NCI-H82 (cell line): Measurements from ENCODE around the gene MARF1.
"Not testable (repeated sequence)": the region's sequence is repeated elsewhere in the genome, so short reads cannot be mapped to it uniquely, and the experiment has no call there.

ENCODE experiments used
- DNase-seq: peaks from one replicate; lab custom pipeline; 2025; lab: John Stamatoyannopoulos, UW

The MARF1 gene, protein sequence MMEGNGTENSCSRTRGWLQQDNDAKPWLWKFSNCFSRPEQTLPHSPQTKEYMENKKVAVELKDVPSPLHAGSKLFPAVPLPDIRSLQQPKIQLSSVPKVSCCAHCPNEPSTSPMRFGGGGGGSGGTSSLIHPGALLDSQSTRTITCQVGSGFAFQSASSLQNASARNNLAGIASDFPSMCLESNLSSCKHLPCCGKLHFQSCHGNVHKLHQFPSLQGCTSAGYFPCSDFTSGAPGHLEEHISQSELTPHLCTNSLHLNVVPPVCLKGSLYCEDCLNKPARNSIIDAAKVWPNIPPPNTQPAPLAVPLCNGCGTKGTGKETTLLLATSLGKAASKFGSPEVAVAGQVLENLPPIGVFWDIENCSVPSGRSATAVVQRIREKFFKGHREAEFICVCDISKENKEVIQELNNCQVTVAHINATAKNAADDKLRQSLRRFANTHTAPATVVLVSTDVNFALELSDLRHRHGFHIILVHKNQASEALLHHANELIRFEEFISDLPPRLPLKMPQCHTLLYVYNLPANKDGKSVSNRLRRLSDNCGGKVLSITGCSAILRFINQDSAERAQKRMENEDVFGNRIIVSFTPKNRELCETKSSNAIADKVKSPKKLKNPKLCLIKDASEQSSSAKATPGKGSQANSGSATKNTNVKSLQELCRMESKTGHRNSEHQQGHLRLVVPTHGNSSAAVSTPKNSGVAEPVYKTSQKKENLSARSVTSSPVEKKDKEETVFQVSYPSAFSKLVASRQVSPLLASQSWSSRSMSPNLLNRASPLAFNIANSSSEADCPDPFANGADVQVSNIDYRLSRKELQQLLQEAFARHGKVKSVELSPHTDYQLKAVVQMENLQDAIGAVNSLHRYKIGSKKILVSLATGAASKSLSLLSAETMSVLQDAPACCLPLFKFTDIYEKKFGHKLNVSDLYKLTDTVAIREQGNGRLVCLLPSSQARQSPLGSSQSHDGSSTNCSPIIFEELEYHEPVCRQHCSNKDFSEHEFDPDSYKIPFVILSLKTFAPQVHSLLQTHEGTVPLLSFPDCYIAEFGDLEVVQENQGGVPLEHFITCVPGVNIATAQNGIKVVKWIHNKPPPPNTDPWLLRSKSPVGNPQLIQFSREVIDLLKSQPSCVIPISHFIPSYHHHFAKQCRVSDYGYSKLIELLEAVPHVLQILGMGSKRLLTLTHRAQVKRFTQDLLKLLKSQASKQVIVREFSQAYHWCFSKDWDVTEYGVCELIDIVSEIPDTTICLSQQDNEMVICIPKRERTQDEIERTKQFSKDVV (N-terminal part only)

DNA sequence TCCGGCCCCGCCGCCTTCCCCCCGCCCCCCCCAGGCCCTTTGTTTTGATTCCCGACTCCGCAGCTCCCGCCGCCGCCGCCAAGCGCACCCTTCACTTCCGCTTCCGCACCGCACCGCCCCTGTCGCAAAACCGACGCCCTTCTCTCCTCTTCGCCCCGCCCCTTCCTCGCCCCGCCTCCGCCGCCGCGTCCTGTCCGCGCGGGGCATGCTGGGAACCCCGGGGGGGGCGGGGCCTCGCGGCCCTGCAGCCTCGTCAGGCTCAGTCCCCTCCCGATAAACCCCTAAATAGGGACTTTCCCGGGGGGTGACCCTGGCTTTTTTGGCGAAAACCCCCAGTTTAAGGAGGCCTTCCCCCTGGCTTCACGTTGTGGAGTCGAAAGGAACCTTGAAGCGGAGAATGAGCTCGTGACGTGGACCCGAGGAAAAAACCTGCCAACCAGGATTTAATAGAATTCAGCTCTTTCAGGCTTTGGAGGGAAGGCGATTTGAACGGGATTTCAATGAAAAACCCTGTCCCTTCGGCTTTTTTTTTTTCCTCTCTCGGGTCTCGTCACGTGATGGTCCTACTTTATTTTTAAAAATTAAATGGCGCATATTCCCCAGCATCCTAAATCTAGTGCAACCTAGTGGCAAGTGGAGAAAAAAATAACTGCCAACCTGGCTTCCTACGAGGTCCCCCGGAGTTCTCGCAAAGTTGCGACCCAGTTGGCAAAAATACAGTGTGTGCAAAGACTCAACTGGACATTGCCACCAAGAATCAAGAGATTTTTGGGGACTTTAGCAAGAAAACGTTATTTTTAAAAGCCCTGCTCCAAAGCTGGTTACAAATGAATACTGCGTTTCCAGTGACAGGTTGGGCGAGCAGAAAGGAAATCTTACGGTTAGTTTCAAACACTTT, at the start of gene MARF1:
MARF1 (minus strand) TSS at position 107 of the 898 bp plus-strand sequence. CDS start 3,921 bp downstream, outside the sequence.
- peak; percentile 96 for DNase-seq

DNA sequence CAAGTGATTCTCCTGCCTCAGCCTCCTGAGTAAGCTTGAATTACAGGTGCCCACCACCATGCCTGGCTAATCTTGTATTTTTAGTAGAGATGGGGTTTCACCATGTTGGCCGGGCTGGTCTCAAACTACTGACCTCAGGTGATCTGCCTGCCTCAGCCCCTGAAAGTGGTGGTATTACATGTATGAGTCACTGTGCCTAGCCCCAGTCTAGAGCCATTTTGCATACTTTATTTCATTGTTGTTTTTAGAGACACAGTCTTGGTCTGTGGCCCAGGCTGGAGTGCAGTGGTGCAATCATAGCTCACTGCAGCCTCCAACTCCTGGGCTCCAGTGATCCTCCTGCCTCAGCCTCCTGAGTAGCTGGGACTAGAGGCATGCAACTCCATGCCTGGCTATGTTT, 49.6 kb upstream of the MARF1 start:
- not testable (repeated sequence) for DNase-seq

DNA sequence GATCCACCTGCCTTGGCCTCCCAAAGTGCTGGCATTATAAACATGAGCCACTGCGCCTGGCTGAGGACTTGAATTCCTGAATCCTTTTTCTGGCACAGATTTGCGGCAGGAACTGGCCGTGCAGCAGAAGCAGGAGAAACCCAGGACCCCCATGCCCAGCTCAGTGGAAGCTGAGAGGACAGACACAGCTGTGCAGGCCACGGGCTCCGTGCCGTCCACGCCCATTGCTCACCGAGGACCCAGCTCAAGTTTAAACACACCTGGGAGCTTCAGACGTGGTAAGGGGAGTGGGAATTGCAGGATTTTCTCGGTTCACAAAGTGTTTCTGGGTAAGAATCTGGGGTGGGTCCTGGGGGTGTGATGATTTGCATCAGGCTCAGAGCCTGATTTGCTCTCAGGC, 48.1 kb upstream of the MARF1 start:
- DNase-seq, result no peak

DNA sequence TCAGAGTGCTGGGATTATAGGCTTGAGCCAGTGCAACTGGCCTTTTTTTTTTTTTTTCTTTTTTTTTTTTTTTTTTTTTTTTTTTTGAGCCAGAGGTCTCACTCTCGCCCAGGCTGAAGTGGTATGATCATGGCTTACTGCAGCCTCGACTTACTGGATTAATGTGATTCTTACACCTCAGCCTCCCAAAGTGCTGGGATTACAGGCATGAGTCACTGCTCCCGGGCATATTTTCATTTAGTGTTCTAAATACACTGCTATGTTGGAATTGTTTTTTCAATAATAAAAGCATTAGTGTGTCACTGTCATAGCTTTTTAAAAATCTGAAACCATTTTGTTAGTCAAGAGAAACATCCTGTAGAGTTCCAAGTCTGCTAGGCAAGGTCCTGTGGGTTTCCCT, 47.3 kb upstream of the MARF1 start:
- DNase-seq, result no peak

DNA sequence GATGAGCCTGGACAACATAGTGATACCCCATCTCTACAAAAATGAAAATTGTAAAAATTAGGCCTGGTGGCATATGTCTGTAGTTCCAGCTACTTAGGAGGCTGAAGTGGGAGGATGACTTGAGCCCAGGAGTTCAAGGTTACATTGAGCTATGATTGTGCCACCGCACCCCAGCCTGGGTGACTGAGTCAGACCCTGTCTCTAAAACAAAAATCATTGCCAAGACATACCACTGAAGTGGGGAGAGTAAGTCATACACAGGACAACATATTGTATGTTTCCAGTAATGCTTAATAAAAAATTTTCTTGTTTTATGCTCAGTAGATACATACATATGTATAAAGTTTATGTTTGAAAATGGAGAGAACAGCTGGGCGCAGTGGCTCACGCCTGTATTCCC, 46.3 kb upstream of the MARF1 start:
- DNase-seq, result no peak

DNA sequence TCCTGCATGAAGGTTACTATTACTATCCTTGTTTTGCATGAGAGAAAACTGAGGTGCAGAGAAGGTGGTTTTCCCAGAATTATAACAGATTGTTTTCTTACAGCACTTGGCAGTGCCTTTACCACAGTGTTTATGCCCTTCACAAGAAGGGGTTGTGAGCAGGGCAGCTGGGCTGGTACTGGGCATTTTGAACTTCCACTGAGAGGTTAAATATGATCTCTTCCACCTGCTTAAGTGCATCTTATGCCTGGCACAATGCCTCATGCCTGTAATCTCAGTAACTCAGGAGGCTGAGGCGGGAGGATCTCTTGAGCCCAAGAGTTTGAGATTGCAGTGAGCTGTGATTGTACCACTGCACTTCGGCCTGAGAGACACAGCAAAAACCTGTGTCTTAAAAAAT, 43.3 kb upstream of the MARF1 start:
- no peak for DNase-seq

DNA sequence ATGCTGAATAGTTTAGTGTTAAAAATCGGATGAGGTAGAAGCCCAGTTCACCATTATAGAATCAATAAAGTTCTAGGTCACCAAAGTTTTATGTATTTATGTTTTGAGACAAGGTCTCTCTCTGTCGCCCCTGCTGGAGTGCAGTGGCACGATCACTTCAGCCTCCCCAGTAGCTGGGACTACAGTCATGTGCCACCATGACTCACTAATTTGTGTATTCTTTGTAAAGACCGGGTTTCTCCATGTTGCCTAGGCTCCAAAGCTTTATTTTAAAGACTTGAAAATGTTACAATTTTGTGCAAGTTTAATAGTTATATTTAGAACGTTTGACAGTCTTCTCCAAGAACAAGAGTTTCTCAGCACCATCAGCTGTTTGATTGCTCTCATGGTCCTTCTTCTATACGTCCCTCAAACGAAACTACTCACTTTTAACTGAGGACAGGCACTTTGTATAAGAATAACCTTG, 39.2 kb upstream of the MARF1 start:
- DNase-seq, result peak; percentile 23

DNA sequence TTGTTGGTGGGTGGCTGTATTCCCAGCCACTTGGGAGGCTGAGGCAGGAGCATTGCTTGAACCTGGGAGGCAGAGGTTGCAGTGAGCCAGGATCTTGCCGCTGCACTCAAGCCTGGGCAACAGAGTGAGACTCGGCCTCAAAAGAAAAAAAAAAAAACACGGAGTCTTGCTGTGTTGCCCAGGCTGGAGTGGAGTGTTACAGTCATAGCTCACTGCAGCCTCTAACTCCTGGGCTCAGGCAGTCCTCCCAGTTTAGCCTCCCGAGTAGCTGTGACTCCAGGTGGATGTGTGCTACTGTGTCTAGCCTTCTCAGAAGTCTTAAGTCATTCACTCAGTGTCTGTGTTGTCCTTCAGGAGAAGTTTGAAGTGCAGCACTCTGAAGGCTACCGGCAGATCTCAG, 34.5 kb upstream of the MARF1 start:
- no peak for DNase-seq

DNA sequence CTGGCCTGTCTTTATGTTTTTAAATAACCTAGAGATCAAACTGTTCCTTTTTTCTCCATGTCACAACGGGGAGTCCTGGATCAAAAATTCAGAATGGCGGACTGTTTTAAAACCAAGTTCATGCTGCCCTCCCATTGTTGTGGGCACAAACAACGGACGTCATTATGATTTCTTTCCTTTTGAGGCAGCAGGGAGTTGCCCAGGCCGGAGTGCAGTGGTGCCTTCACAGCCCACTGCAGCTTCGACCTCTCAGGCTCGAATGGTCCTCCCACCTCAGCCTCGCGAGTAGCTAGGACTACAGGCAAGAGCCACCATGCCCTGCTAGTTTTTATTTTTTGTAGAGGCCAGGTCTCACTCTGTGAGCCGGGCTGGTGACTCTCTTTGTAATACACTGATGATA, 33.6 kb upstream of the MARF1 start:
- no peak for DNase-seq

DNA sequence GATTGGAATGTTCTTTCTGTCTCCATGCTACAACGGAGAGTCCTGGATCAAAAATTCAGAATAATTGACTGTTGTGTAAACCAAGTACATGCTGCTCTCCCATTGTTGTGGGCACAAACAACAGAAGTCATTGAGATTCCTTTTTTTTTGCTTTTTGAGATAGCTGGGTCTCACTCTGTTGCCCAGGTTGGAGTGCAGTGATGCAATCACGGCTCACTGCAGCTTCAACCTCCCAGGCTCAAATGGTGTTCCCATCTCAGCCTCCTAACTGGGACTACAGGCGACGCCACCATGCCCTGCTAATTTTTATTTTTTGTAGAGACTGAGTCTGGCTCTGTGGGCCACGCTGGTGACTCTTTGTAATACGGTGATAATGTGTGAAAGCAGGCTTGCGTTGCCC, 31.6 kb upstream of the MARF1 start:
- DNase-seq, result no peak

DNA sequence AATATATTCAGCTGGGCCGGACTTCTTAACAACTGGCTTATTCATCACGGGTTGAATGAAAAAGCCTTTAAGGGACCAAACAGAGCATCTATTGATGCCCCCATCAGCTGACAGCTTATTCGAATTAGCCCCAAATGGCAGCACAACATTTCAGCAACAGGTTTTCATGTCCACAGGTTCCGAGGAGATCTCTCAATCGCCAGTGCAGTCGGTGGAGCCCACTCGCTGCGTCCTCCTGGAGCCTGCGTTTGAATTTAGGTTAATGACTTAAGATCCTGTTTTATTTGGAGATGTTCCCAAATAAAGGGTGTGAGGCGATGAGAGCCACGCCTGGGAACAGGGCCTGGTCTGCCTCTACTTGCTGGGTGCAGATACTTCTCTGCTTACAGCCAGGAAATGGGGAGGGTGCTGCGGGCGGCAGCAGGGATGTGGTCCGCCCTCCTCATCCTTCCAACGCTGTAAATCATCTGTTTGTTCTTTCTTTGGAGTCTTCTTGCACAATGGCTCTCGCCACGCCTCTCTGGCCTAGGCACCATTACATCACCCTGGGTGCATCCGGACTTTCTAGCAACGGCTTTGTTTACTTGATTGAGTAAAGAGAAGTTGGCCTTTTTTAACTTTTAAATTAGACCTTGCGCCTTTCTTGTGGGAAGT, 29.7 kb upstream of the MARF1 start:
- no peak for DNase-seq

DNA sequence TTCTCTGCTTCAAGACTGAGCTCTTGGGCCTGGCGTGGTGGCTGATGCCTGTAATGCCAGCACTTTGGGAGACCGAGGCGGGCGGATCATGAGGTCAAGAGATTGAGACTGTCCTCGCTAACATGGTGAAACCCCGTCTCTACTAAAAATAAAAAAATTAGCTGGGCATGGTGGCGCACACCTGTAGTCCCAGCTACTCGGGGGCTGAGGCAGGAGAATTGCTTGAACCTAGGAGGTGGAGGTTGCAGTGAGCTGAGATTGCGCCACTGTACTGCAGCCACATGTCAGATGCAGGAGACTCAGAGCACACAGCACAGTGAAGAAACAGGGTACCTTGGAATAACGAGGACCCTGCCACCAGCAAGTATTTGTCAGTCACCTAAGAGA, 29.2 kb upstream of the MARF1 start:
- DNase-seq, result not testable (repeated sequence)

DNA sequence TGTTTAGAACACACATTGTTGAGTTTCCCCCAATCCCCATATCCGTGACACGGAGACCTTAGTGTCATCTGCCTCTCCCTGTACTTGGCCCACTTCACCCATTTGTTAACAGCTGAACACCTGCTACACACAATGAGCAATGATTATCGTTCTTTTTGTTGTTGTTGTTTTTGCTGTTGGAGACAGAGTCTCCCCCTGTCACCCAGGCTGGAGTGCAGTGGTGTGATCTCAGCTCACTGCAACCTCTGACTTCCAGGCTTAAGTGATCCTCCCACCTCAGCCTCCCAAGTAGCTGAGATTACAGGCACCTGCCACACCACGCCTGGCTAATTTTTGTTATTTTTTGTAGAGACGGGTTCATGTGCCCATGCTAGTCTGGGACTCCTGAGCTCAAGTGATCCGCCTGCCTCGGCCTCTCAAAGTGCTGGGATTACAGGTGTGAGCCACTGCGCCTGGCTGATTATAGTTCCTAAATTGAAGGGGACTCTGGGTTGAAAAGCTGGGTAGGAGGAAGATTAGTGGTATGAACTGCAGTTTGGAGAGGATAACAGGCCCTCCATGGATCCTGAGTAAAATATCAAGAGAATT, 28.7 kb upstream of the MARF1 start:
- no peak for DNase-seq

DNA sequence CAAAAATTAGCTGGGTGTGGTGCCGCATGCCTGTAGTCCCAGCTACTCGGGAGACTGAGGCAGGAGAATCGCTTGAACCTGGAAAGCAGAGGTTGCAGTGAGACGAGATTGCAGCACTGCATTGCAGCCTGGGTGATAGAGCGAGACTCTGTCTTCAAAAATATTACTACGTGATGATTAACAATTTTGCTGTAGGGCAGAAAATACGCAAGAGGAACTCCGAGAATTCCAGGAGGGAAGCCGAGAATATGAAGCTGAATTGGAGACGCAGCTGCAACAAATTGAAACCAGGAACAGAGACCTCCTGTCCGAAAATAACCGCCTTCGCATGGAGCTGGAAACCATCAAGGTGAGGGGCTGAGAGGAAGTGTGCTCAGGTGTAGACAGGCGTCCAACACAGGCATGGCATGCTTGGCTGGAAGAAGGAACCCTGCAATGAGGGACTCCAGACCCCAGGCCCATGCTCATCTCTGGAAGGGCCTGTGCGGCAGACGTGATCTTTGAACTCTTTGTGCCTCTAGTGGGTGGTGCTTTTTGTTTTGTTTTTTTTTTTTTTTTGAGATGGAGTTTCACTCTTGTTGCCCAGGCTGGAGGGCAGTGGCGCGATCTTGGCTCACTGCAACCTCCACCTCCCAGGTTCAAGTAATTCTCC, 24.3 kb upstream of the MARF1 start:
- DNase-seq, result no peak

DNA sequence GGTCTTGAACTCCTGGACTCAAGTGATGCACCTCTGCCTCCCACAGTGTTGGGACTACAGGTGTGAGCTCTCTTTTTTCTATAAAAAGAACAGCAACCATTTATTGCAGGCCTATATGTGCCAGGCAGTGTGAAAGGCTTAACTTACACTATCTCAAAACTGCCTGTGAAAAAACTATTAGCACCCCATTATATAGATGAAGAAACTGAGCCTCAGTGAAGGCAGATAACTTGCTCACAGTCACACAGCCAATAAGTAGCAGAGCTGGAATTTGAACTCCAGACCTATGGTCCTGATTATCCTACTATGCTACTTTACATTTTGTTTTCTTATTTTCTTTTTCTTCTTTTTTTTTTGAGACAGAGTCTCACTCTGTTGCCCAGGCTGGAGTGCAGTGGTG, 22.2 kb upstream of the MARF1 start:
- DNase-seq, result no peak

DNA sequence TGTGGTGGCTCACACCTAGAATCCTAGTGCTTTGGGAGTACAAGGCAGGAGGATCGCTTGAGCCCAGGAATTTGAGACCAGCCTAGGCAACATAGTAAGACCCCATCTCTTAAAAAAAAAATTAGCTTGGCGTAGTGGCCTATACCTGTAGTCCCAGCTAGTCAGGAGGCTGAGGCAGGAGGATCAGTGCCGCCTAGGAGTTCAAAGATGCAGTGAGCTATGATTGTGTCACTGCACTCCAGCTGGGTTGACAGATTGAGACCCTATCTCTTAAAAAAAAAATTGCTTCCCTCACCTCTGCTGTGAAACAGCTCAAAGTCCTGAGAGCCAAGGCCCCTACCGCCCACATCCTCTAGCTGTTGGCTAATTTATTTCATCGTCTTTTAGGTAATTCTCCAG, 17.2 kb upstream of the MARF1 start:
- no peak for DNase-seq

DNA sequence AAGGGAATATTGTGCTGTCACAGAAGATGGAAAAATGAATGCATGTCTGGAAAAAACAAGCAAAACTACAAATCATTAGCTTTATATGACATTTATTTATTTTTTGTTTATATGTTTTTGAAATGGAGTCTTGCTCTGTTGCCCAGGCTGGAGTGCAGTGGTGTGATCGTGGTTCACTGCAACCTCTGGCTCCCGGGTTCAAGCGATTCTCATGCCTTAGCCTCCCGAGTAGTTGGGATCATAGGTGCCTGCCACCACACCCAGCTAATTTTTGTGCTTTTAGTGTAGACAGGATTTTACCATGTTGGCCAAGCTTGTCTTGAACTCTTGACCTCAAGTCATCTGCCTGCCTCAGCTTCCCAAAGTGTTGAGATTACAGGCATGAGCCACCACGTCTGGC, 15.6 kb upstream of the MARF1 start:
- DNase-seq, result no peak

DNA sequence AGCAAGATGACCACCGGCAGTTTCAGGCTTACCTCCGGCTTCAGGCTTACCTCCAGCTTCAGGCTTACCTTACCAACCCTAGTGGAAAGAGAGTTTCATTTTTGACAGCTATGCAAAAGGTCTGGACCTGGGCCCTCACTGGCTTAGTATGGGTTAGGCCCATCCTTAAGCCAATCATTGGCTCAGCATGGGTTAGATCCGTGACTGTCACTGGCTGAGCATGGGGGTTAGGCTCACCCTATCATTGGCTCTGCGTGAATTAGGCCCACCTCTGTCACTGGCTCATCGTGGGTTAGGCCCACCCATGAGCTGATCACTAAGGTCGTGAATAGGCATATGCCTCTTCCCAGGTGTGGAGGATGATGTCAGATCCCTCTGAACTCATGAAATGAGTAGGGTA, 15.2 kb upstream of the MARF1 start:
- DNase-seq, result peak; percentile 42

DNA sequence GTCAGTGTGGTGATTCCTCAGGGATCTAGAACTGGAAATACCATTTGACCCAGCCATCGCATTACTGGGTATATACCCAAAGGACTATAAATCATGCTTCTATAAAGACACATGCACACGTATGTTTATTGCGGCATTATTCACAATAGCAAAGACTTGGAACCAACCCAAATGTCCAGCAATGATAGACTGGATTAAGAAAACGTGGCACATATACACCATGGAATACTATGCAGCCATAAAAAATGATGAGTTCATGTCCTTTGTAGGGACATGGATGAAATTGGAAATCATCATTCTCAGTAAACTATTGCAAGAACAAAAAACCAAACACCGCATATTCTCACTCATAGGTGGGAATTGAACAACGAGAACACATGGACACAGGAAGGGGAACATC, 12.6 kb upstream of the MARF1 start:
- DNase-seq, result not testable (repeated sequence)

DNA sequence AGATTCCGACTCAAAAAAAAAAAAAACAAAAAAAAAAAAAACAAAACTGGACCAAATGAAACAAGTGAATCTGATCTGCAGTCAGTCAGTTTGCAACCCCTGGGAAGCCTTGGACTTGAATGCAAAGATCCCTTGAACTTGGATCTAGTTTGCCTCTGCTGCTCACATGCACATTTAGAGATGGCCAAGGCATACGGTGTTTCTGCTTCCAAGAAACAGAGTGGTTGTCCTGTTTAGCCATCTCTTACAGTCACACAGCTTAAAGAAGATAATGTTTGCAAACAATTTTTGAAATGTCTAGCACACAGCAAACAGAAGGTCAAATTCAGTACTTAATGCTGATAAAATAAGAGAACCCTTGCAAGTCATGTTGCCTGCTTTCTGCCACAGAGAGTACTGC, 11.6 kb upstream of the MARF1 start:
- DNase-seq, result no peak
